NCI-H2029 treated with DMSO at 0.1 percent for 48 hours (cell line): ENCODE data around the gene CPZ.

Experiments
- DNase-seq: peaks from one replicate; lab custom pipeline; 2025; lab: John Stamatoyannopoulos, UW

CPZ gene

DNA sequence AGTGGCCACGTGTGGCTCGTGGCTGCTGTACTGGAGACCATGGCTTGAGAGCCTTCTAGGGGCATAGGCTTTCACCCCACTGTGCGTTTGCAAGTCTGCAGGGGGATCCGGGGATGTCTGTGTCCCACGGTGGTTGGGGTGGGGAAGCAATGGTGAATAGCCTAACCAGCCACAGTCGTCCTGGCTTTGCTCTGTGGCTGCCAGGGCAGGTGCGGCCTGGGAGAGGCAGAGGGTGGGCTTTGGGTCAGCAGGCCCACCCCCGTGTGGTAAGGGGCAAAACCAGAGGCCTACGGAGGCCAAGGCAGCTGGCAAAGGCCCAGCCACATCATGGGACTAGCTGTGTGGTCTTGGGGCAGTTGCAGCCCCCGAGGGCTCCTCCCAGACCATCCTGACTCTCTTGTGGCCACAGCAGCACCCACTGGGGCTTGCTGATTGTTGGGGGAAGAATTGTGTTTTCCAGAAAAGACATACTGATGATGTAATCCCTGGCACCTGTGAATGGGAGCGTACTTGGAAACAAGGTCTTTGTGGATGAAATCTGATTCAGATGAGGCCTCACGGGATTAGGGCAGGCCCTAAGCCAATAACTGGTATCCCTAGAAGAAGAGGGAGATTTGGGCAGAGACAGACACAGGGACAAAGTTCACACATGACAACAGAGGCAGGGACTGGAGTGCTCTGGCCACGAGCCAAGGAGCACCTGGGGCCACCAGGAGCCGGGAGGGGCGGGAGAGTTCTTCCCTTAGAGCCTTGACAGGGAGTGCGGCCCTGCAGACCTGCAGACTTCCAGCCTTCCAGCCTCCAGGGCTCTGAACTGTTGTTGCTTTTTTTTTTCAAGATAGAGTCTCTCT lies 2.9 kb downstream of the CPZ start:
- no peak for DNase-seq

DNA sequence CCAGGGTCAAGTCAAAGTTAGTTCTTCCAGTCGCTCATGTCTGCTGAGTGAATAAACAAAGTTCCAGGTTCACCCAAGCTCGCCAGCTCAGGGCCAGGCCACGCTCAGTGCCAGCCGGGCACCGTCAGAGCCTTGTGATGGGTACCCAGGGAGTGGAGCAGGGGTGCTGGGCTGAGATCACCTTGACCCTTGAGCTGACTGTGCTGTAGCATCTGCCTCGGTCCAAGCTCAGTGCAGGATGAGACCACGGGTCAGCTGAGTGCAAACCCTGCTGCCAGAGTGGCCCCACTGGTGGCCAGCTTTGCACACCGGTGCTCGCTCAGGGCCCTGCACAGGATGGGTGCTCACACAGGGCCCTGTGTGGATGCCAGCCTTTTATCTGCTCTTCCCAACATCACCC lies 4.3 kb downstream of the CPZ start:
- DNase-seq, result no peak

DNA sequence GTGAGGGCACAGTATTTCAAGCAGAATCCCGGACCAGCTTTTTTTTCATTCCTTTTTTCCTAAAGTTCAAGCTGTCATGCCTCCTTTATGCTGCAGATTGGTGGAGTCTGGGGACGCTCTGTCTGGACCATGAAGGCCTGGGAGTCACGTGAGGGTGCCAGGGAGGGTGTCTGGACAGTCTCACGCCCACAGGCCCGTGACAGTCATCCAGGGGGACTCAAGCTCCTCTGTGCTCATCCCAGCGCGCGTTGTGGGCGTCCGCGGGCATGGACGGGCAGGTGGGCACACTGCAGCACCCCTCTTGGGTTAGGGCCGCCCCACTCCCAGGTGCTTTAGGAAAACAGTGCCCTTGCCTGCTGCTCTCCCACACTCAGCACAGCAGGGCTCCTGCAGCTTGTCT lies 4.8 kb downstream of the CPZ start:
- DNase-seq, result no peak

DNA sequence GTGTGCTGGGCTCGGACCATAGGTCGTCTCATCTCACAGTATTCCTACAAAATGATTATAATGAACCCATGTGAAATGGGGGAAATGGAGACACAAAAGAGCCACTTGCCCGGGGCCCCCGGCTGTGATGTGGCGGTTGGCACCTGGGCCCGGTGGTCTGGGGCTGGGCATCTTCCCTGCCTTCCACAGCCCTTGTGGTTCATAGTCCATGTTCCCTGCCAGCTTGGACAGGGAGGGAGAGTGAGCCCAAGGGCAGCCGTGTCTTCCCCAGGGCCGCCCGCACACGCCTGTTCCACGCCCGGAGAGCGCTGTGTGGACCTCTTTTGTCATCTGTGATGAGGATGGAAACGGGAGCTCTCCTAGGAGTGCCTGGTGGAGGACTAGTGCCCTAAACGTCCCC lies 5.2 kb downstream of the CPZ start:
- no peak for DNase-seq

DNA sequence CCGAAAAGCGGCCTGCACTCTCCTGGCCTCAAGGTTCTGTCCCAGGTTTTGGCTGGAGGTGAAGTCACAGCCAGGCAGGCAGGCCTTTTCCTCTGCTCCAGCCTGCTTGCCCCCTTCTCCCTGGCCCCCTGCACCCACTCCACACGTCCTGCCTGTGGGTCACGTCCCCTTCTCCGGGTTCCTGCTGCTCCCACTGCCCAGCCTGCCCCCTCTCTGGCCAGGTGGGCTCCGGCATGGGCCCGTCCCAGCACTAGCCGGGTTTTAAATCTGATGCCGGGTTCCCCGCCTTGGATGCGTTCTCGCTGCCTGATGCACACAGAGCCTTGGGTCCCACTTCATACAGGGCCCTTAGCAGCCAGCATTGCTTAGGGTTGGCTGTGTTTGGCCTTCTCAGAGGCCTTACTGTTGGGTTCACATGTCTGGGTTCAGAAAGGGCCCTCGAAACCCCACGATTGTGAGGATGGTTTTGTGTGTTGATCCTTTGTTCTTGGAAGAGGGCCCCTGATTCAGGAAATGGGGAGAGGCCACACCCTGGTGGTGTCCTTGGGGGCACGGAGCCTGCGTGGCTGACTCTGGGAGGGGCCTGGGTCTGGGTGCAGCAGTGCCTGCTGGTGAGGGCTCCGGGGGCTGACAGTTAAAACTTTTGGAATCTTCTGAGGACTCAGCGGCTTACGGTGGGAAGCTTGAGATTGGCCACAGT lies 6.0 kb downstream of the CPZ start:
- DNase-seq, result no peak

DNA sequence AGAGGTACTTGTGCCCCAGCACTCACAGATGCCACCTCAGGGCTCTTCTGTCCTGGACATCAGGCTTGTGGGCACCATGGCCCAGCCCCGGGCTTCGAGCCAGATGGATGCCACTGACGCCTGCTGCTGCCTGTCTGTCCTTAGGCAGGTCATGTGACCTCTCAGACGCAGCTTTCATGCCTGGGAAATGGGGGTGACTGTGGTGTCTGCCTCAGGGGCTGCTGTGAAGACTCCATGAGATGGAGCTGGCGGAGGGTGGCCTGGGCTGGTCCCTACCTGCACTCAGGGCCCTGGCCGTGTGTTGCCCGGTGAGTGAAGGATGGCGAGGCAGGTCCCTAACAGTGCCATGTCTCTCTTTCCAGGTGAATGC lies 6.5 kb downstream of the CPZ start:
- DNase-seq, result no peak

DNA sequence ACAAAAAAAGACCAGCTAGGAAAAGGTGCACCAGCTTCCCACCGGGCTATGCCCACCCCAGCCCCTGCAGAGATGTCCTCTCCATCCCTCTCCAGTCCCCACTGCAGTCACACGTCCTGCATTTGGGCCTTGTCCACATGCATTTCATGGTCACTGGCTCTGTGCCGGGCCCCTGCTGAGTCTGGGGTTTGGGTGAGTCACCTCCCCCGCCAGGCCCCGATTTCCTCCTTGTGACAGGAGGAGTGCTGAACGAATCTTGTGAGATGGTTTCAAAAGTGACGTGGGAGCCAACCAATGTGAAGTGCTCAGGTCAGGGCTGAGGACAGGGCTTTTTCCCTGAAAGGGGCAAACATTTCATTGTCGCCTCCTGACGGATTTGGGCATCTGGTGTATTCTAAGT lies 7.1 kb downstream of the CPZ start:
- no peak for DNase-seq

DNA sequence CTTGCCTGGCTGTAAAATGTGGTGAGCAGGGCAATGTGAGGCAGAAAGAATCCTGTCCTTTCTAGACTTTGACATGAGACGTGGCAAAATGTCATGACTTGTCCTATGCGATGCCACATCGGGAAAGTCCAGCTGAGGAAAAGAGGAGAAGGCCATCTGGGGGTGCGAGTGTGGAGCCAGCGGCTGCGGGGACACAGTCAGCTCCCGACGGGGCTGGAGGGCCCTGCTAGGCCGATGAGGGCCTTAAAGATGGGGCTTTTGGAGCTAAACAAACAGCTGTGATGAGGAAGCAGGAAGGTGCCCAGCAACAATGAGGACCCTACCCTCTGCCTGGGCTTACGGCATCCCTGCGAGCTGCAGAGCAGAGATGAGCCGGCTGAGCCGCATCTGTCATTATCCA lies 7.7 kb downstream of the CPZ start:
- no peak for DNase-seq

DNA sequence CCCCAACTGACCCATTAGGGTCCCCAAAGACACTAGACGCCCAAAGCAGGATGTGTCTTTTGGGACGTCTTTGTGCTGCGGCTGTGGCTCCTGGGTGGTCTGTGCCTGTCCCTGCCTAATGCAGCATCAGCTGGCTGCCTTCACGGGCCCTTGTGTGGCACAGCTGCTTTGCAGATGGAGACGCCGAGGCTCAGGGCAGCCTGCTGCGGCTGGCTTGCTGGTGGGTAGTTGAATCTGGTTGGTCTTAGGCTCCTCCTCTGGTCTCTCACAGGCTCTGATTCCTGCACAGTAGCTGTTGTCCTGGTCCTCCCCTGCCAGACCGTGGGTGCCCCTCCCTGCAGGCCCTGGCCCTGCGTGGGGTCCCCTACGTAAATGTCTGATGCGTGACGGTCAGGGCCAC lies 8.1 kb downstream of the CPZ start:
- no peak for DNase-seq

DNA sequence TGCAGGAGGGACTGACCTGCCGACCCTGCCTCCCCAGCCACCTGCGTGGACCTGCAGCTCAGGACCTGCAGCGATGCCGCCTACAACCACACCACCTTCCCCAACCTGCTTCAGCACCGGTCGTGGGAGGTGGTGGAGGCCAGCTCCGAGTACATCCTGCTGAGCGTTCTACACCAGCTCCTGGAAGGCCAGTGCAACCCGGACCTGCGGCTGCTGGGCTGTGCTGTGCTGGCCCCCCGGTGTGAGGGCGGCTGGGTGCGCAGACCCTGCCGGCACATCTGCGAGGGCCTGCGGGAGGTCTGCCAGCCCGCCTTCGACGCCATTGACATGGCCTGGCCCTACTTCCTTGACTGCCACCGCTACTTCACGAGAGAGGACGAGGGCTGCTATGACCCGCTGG lies 8.5 kb downstream of the CPZ start:
- DNase-seq, result no peak

DNA sequence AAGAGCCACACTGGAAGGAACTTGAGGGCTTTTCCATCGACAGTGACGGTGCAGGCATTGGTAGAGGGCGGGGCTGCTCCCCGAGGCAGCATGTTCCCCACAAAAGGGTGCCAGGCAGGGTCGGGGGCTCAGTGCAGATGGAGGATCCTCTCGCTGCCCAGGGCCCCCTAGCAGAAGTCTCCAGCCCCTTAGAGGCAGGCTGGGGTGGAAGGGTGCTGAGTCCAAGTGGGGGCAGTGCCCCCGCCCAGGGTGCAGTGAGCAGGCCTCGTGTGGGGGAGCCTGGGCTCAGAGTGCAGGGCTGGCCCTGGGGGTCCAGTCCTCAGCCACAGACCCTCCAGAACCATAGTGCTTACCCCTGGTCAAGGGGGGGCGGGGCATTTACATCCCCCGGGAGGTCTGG lies 9.0 kb downstream of the CPZ start:
- no peak for DNase-seq

DNA sequence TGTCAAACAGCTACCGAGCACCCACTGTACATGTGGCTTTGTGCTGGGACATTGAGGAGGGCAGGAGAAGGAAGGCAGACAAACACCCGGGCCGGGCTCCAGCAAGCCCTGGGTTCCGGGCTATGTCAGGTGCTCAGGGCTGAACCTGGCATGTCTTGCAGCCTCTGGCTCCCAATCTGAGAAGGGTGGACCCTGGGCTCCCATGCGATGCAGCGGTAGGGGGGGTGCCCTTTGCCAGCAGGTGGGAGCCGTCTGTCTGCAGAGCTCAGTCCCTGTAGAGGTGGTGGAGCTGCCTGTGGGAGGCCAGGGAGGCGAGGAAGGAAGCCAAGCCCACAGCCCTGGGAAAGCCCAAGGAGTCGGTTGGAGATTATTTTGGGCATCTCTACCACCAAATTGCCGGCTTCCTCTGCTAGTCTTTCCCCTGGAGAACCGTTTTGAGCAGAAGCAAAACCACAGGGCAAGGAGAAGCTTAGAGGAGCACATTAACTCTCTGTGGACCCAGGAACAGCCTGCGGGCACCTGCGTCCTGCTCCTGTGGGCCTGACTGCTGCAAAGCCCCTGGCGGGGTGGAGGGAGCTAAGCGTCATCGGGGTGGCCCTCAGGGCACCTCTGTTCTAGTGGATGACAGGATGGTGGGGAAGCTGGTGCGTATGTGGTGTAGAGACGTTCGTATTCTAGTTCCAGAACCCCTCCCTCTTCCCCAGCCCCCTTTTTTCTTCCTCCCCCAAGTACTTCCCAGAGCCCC lies 10.3 kb downstream of the CPZ start:
- no peak for DNase-seq

DNA sequence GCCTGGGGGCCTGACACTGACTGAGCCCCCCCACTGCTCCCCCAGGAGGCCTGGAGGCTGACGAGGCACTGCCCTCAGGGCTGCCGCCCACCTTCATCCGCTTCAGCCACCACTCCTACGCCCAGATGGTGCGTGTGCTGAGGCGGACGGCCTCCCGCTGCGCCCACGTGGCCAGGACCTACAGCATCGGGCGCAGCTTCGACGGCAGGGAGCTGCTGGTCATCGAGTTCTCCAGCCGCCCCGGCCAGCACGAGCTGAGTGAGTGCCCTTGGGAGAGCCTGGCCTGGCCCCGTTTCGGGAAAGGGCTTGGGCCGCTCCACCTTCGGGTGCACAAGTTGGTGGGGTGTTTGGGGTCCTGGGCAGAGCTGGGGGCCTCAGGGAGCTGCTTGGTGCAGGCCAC lies 11.4 kb downstream of the CPZ start:
- DNase-seq, result no peak

DNA sequence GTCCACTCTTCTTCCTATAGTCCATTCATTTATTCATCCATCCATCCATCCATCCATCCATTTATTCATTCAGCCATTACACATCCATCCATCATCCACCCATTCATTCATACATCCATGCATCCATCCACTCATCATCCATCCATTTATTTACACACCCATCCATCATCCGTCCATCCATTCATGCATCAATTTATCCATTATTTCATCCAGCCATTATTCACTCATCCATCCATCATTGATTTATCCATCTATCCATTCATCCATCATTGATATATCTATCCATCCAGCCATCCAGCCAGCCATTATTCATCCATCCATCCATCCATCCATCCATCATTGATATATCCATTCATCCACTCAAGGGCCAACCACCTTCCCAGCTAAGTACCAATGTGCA lies 12.7 kb downstream of the CPZ start:
- DNase-seq, result no peak

DNA sequence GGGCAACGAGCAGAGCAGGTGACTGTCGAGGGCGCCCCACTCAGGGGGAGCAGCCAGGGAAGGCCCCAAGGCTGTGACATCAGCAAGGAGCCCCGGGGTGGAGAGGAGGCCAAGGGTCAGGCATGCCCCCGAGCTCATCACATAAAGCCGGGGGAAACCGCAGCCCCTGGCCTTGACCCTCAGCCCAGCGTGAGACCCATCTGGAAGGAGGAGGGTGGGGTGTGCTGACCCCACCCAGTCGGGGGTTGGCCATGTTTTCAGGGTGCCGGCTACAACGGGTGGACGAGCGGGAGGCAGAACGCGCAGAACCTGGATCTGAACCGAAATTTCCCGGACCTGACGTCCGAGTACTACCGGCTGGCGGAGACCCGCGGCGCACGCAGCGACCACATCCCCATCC lies 13.9 kb downstream of the CPZ start:
- no peak for DNase-seq

DNA sequence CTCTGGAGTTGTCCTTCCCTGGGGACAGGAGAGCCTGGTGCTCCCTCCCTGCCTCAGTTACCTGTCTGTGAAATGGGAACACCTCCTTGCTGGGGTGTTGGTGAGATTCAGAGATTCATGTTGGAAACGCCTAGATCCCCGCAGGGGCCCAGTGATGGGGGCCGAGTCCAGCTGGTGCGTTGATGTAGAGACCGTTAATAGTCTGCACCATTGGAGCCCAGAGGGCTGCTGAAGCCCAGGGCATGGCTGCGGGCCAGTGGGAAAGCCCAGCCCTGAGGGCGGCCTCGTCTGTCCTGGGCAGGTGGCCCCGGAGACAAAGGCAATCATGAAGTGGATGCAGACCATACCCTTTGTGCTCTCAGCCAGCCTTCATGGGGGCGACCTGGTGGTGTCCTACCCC lies 14.4 kb downstream of the CPZ start:
- no peak for DNase-seq

DNA sequence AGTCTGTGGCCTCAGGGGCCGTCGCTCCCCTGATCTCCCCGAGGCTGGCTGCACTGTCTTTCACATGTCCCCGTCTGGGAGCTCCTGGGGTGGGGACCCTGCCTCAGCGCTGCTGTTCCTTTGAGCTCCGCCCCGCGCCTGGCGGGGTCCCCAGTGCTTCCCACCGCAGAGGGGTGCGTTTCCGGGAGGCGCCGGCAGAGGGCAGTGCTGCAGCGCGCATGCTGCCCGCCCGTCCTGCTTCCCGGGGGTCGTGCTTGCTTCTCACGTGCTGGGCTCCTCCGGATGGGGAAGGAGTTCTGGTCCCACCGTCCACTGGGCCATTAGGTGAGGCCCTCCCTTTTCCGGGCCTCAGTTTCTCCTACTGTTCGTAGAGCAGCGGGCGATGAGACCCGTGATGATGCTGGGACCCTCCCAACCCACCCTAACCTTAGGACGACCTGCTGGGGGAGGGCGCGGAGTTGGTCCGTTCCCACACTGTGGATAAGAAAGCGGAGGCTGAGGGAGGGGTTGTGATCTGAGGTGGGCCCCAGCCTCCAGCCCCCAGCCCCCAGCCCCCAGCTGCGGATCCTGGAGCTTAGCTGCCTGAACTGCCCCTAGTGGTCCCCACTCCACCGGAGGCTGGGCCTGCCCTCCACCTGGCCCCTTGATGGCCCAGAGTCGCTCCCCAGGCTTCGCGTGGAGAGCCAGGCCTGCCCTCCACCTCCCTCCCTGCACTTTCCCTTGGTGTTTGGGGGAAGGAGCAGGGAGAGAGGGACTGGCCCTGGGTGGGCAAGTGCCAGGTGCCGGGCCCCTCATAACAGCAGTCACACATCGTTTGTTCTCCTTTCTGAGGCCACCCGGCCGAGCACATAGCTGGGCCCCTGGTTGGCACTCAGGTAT lies 15.3 kb downstream of the CPZ start:
- no peak for DNase-seq

DNA sequence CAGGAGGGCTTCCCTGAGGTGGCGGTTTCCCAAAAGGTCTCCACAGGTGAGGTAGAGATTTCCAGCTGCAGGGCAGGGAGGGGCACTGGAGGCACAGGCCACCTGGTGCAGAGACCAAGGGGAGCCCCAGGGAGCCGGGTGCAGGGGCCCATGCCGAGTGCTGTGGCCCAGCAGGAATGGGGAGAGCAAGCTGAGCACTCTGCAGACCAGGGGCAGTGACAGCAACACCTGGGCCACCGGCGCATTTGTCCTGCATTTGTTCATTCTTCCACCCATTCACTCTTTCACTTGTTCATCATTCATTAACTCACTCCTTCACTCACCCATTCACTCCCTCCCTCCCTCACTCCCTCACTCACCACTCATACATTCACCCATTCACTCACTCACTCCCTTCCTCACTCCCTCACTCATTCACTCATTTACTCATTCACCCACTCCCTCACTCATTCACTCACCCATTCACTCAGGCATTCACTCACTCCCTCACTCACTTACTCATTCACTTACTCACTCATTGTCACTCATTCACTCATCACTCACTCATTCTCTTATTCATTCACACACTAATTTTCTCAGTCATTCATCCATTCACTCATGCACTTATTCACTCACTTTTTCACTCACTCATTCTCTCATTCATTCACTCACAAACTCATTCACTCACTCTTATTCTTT lies 16.3 kb downstream of the CPZ start:
- no peak for DNase-seq

DNA sequence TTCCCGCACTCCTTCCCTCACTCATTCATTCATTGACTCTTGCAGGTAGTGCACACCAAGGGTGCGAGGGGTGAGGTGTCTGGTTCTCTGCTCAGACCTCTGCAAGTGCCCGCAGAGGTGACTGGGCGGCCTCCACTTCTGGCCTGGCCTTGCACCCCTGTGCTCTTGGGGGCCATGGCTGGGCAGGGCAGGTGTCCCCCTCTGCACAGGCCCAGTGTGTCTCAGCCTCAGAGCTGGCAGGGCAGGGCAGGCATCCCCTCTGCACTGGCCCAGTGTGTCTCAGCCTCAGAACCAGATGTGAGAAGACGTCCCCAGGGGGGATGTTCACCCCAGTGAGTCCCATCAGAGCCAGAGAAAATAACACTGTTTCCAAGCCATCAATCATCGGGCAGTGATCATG lies 16.8 kb downstream of the CPZ start:
- DNase-seq, result no peak

DNA sequence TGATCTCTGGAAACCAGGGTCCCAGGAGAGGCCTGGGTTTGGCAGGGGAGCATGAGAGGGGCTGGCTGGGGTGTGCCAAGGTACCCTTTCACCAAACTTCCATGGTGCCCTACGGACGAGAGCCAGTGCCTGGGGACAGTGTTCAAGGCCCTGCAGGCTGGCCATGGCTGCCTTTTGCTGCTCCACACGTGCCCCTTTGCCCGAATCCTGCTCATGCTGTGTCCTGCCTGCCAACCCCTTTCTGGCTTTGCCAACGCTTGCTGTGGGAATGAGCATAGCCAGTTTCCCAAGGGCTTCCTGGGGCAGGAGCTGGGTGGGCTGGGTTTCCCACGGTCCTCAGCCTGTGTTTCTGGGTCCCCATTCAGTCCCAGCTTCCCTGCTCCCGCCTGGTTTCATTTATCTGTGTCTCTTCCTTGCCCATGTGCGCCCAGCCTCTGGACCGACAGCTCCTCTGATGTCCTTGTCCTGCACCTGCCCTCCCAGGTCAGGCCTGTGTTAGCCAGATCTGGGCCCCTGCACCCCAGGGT lies 17.3 kb downstream of the CPZ start:
- DNase-seq, result no peak

DNA sequence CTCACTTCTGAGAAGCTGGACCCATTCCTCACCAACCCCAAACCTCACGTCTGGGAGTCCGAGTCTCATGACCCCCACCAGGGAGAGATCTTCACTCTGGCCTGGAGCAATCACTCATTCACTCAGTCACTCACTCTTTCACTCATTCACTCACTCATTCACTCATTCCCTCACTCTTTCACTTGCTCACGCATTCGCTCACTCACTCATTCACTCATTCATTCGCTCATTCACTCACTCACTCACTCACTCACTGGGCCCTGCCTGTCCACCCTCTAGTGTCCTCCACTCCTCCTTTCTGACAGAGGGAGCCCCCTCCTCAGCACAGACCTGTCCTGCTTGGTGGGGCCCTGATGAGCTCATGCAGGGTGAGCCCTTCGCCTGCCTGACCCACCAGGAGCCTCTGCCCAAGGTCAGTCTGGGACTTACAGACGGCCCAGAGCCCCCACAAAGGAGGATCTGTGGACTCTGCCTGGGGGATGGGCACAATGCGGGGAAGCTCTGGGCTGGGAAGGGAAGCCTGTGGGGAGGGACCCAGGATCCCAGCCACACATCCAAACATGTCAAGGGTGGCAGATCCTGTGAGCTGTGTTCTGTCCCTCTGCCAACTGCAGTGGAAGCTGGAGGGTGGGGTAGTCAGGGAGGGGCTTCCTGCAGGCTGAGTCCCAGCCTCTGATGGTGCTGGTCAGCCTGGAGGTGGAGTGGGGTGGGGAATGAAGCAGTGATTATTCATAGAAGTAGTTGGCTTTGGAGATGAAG lies 18.5 kb downstream of the CPZ start:
- no peak for DNase-seq
